ENCODE measurements around the gene RASSF1. TPM values are rescaled to one million over a fixed set of nuclear protein-coding genes. Genes with fewer than 3 reads are reported as not detected.

Gene RASSF1
- total and polyA plus RNA-seq, 10 of the 15 experiments (the other 5 are each of a cell fraction or from before 2014, with no cell fraction given): 4.4 to 59.6 (median 37.2) TPM

- TF ChIP-seq SRF (IDR thresholded peaks at IDR 0.05; ENCODE audit: low read depth in 2 of 2, low read length in 2 of 2) (0 out of 4 replicates have a peak, but pooled peaks have one; percentile 16 to 20), GABPA (IDR thresholded peaks at IDR 0.05; ENCODE audit: low read depth) (no peak), E2F4 (IDR thresholded peaks at IDR 0.05; ENCODE audit: low read depth, low read length) (no peak), ZNF274 (IDR thresholded peaks at IDR 0.05; ENCODE audit: insufficient read depth, insufficient read length) (no peak), NR2C2 (IDR thresholded peaks at IDR 0.05; ENCODE audit: borderline replicate concordance, control insufficient read depth, insufficient read length, low read depth) (no peak), POLR2AphosphoS5 (IDR thresholded peaks at IDR 0.05; ENCODE audit: low read length) (peak; percentile 94), TCF7 (IDR thresholded peaks at IDR 0.05; ENCODE audit: borderline replicate concordance) (no peak), CEBPB (IDR thresholded peaks at IDR 0.05; ENCODE audit: borderline replicate concordance in 1 of 2, low read depth in 2 of 2, low read length in 2 of 2) (no peak), NFYB (IDR thresholded peaks at IDR 0.05; ENCODE audit: insufficient read depth, low read depth, low read length) (no peak), MYB (IDR thresholded peaks at IDR 0.05; ENCODE audit: borderline replicate concordance, low read depth, low read length) (no peak), NR2C1 (IDR thresholded peaks at IDR 0.05) (no peak), SUZ12 (IDR thresholded peaks at IDR 0.05; ENCODE audit: unreplicated experiment) (no peak), PML (IDR thresholded peaks at IDR 0.05; ENCODE audit: low read length) (peak; percentile 59; the same call in 1 of the 2 replicates), SREBF1 (IDR thresholded peaks at IDR 0.05; ENCODE audit: low read length) (no peak), RELB (IDR thresholded peaks at IDR 0.05; ENCODE audit: low read depth) (no peak; the same call in 1 of the 2 replicates), REST (IDR thresholded peaks at IDR 0.05; ENCODE audit: low read depth, low read length) (no peak), MXI1 (IDR thresholded peaks at IDR 0.05; ENCODE audit: low read depth, low read length) (no peak; the same call in 1 of the 2 replicates), PAX8 (IDR thresholded peaks at IDR 0.05) (no peak), ATF2 (IDR thresholded peaks at IDR 0.05; ENCODE audit: low read length) (no peak), NBN (IDR thresholded peaks at IDR 0.05) (peak; percentile 93), NFIC (IDR thresholded peaks at IDR 0.05; ENCODE audit: low read depth, low read length) (no peak), CHD1 (IDR thresholded peaks at IDR 0.05; ENCODE audit: low read depth, low read length) (no peak), STAT3 (IDR thresholded peaks at IDR 0.05; ENCODE audit: low read depth, low read length) (no peak), ZNF207 (IDR thresholded peaks at IDR 0.05; ENCODE audit: borderline replicate concordance) (peak; percentile 94; the same call in 1 of the 2 replicates)
Measured at GRCh38 chr3:50298836-50299637, 41.6 kb downstream of the RASSF1 start, which contains the start of the genes HYAL3 and NAA80 (continued).

Measured in GM12878 (cell line).